Neuronal stem cell (in vitro differentiated cells): ENCODE measurements around the gene SOX11.

Experiments
- DNase-seq: peaks from one replicate; pipeline ENCODE4 v3.0.0-alpha.2; 2013; ENCODE audit warnings: low spot score
- H2AFZ ChIP-seq: one replicate; pipeline ENCODE4 v1.6.1; 2013; ENCODE audit warnings: mild to moderate bottlenecking, low read length, inconsistent platforms
- H2AK5ac ChIP-seq: 2 replicates; pipeline ENCODE4 v1.6.1; 2013; ENCODE audit warnings: low read depth, mild to moderate bottlenecking, inconsistent platforms, low read length, moderate library complexity, mixed read lengths
- H2BK120ac ChIP-seq: 2 replicates; pipeline ENCODE4 v1.6.1; 2013; ENCODE audit warnings: low read depth, mild to moderate bottlenecking, inconsistent platforms, low read length, moderate library complexity, mixed read lengths
- H2BK12ac ChIP-seq: one replicate; pipeline ENCODE4 v1.6.1; 2013; ENCODE audit warnings: low read length, inconsistent platforms
- H2BK15ac ChIP-seq: 2 replicates; pipeline ENCODE4 v1.6.1; 2013; ENCODE audit warnings: mild to moderate bottlenecking, low read length, inconsistent platforms, mixed read lengths
- H2BK5ac ChIP-seq: one replicate; pipeline ENCODE4 v1.6.1; 2013; ENCODE audit warnings: inconsistent platforms, mild to moderate bottlenecking, low read length, moderate library complexity
- H3K14ac ChIP-seq: one replicate; pipeline ENCODE4 v1.6.1; 2013; ENCODE audit warnings: low read length, inconsistent platforms
- H3K18ac ChIP-seq: 2 replicates; pipeline ENCODE4 v1.6.1; 2013; ENCODE audit warnings: low read length, inconsistent platforms
- H3K23ac ChIP-seq: 2 replicates; pipeline ENCODE4 v1.6.1; 2013; ENCODE audit warnings: low read depth, mild to moderate bottlenecking, mixed read lengths, low read length, inconsistent platforms; ENCODE audit not compliant: poor library complexity
- H3K27ac ChIP-seq: replicated peaks from 3 replicates; pipeline ENCODE4 v1.5.1; 2013; ENCODE audit warnings: low read length, inconsistent platforms
- H3K27me3 ChIP-seq, 3 experiments: 2 replicates each; pipeline ENCODE4 v1.6.1; 2013; ENCODE audit warnings: low read length in 3 of 3, mild to moderate bottlenecking in 2 of 3, inconsistent platforms in 1 of 3, low read depth in 1 of 3, mixed read lengths in 1 of 3, moderate library complexity in 1 of 3; ENCODE audit not compliant: control insufficient read depth in 3 of 3, insufficient read depth in 3 of 3
- H3K36me3 ChIP-seq, 2 donors: replicated peaks in 1 of 2; 2 replicates each; pipeline ENCODE4 v1.6.1; 2013; ENCODE audit warnings: low read length in 2 of 2; ENCODE audit not compliant: control insufficient read depth in 2 of 2, insufficient read depth in 2 of 2
- H3K4ac ChIP-seq: 2 replicates; pipeline ENCODE4 v1.6.1; 2013; ENCODE audit warnings: inconsistent platforms, mild to moderate bottlenecking, low read length, moderate library complexity
- H3K4me1 ChIP-seq, 2 donors: 1 replicate in 1 of 2; 2 replicates in 1 of 2; pipeline ENCODE4 v1.6.1; 2013; ENCODE audit warnings: low read length in 2 of 2, low read depth in 1 of 2; ENCODE audit not compliant: control insufficient read depth in 2 of 2, insufficient read depth in 1 of 2
- H3K4me2 ChIP-seq: one replicate; pipeline ENCODE4 v1.6.1; 2013; ENCODE audit warnings: mild to moderate bottlenecking, low read length, inconsistent platforms; ENCODE audit not compliant: insufficient read depth, poor library complexity, severe bottlenecking
- H3K4me3 ChIP-seq, 2 donors: 2 replicates each; pipeline ENCODE4 v1.5.1; 2013; ENCODE audit warnings: low read length in 2 of 2, mild to moderate bottlenecking in 2 of 2, inconsistent platforms in 1 of 2, moderate library complexity in 1 of 2
- H3K79me1 ChIP-seq: one replicate; pipeline ENCODE4 v1.6.1; 2013; ENCODE audit warnings: low read depth, mild to moderate bottlenecking, inconsistent platforms, low read length, moderate library complexity
- H3K9ac ChIP-seq: one replicate; pipeline ENCODE4 v1.6.1; 2013; ENCODE audit warnings: mild to moderate bottlenecking, low read depth, low read length, inconsistent platforms; ENCODE audit not compliant: poor library complexity
- H3K9me3 ChIP-seq, 2 donors: replicated peaks in 1 of 2; 2 replicates each; pipeline versions ENCODE3 to v1.6.1; 2013; ENCODE audit warnings: low read length in 2 of 2, mild to moderate bottlenecking in 2 of 2, inconsistent platforms in 1 of 2, low read depth in 1 of 2, mixed read lengths in 1 of 2, moderate library complexity in 1 of 2; ENCODE audit not compliant: control insufficient read depth in 2 of 2, insufficient read depth in 1 of 2
- H4K8ac ChIP-seq: one replicate; pipeline ENCODE4 v1.6.1; 2013; ENCODE audit warnings: low read depth, mild to moderate bottlenecking, inconsistent platforms, low read length, moderate library complexity
- H4K91ac ChIP-seq: one replicate; pipeline ENCODE4 v1.6.1; 2013; ENCODE audit warnings: low read length, low read depth, mild to moderate bottlenecking, inconsistent platforms; ENCODE audit not compliant: poor library complexity
- WGBS, 2 donors: extraction: QIAGEN DNeasy Blood & Tissue Kit; methylation state at CpG; one replicate each; pipeline ENCODE4 v1.1.7; 2013; ENCODE audit warnings: missing lambda C conversion rate in 2 of 2, mixed read lengths in 1 of 2; ENCODE audit not compliant: insufficient read length in 2 of 2, insufficient replicate concordance in 1 of 2; ENCODE audit errors: extremely low coverage in 2 of 2; 5-methylcytosine and 5-hydroxymethylcytosine counted together

The SOX11 gene

DNA sequence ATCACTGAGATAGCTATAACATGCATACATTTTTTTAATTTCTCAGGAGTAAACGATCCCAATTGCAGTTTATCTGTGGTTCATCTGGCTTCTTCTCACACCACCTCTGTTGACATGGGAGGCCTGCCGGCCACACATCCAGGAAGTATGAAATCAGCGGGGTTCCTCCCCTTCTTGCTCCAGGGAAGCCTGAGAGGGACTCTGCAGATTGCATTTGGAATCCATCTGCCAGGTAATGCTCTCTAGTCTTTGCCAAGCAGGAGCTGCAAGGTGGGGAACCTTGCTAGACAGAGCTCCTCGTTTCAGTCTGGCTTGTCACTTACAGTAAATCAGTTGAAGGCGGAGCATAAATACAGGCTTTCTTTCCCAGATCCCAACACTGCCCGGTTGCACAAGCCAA lies 49.9 kb downstream of the SOX11 start:
- no peak overlapping the region for H3K27ac ChIP-seq
- H2AFZ ChIP-seq: peak overlapping the region; percentile 51
- H2BK12ac ChIP-seq: no peak overlapping the region
- no peak overlapping the region for H4K8ac ChIP-seq
- WGBS, 2 donors: no CpG with 5 or more reads among the region's 6 CpGs
- no peak overlapping the region for H3K14ac ChIP-seq
- no peak overlapping the region for H3K9ac ChIP-seq
- no peak overlapping the region for H2BK5ac ChIP-seq
- no peaks in the 10 kb centered on the region for H3K27me3 ChIP-seq
- no peak for DNase-seq
- H3K9me3 ChIP-seq: peaks cover 0 to 3% of the 10 kb centered on the region in 2 donors
- H3K4me3 ChIP-seq: no peak overlapping the region
- H2BK15ac ChIP-seq: no peak overlapping the region
- H3K23ac ChIP-seq: no peak overlapping the region
- H2BK120ac ChIP-seq: no peak overlapping the region
- H3K18ac ChIP-seq: no peak overlapping the region
- H3K36me3 ChIP-seq: no peaks in the 10 kb centered on the region
- H3K4me1 ChIP-seq: peaks cover 3% of the 10 kb centered on the region in 2 donors
- H3K79me1 ChIP-seq: no peaks in the 10 kb centered on the region
- no peak overlapping the region for H3K4ac ChIP-seq
- no peak overlapping the region for H3K4me2 ChIP-seq
- no peak overlapping the region for H4K91ac ChIP-seq
- no peak overlapping the region for H2AK5ac ChIP-seq

GRCh38 chr2:5748391-5748790 lies 56.2 kb downstream of the SOX11 start:
- Histone ChIP-seq H2AFZ (no peak overlapping the region), H2AK5ac (no peak overlapping the region), H2BK12ac (no peak overlapping the region), H3K4ac (no peak overlapping the region), H2BK5ac (no peak overlapping the region), H3K14ac (no peak overlapping the region), H4K91ac (no peak overlapping the region), H3K9me3 (peaks cover 0 to 9% of the 10 kb centered on the region in 2 donors), H2BK15ac (no peak overlapping the region), H3K79me1 (no peaks in the 10 kb centered on the region), H3K36me3 (no peaks in the 10 kb centered on the region), H4K8ac (no peak overlapping the region), H3K9ac (no peak overlapping the region), H3K18ac (peak overlapping the region; percentile 33), H3K4me1 (peaks cover 7 to 11% of the 10 kb centered on the region in 2 donors), H3K27ac (no peak overlapping the region), H3K4me3 (no peak overlapping the region), H3K27me3 (no peaks in the 10 kb centered on the region), H2BK120ac (no peak overlapping the region), H3K4me2 (no peak overlapping the region), H3K23ac (no peak overlapping the region)
- WGBS, 2 donors: no CpG with 5 or more reads among the region's 2 CpGs
- DNase-seq: no peak

DNA sequence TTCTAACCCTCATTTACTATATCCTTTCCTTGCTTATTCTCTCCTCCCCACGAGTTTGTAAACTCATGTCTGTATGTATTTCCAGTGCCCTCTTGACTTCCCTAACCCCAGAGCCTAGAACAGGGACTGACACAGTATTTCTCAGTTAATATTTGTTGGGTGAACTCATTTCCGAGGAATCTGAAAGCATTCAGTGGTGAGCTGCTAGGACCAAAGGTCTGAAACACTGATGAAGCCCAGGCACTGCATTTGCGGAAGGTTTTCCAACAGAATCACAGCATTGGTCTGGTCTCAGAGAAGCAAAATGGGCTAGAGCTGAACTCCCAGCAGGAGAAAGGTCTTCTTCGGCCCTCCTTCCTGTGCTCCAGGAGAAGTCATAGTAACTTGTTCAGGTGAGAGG lies 56.8 kb downstream of the SOX11 start:
- no peak overlapping the region for H4K8ac ChIP-seq
- no CpG with 5 or more reads among the region's 4 CpGs for WGBS, 2 donors
- H2BK5ac ChIP-seq: no peak overlapping the region
- H3K79me1 ChIP-seq: no peaks in the 10 kb centered on the region
- no peak overlapping the region for H2BK120ac ChIP-seq
- peak overlapping the region; percentile 32 for H2BK15ac ChIP-seq
- H3K27ac ChIP-seq: no peak overlapping the region
- no peak overlapping the region for H4K91ac ChIP-seq
- H3K14ac ChIP-seq: no peak overlapping the region
- no peak overlapping the region for H3K18ac ChIP-seq
- H2BK12ac ChIP-seq: no peak overlapping the region
- DNase-seq: no peak
- no peak overlapping the region for H3K4me2 ChIP-seq
- H2AFZ ChIP-seq: no peak overlapping the region
- no peaks in the 10 kb centered on the region for H3K36me3 ChIP-seq
- H3K27me3 ChIP-seq: no peaks in the 10 kb centered on the region
- no peak overlapping the region for H3K9ac ChIP-seq
- no peak overlapping the region for H3K23ac ChIP-seq
- H3K4ac ChIP-seq: no peak overlapping the region
- H3K9me3 ChIP-seq: peaks cover 0 to 10% of the 10 kb centered on the region in 2 donors
- H3K4me1 ChIP-seq: peaks cover 6 to 11% of the 10 kb centered on the region in 2 donors
- H3K4me3 ChIP-seq: no peak overlapping the region
- H2AK5ac ChIP-seq: no peak overlapping the region

GRCh38 chr2:5749347-5749746 lies 57.2 kb downstream of the SOX11 start:
- Histone ChIP-seq H2BK15ac (peak overlapping the region; percentile 32), H2BK5ac (no peak overlapping the region), H2AK5ac (no peak overlapping the region), H3K79me1 (no peaks in the 10 kb centered on the region), H4K91ac (no peak overlapping the region), H4K8ac (no peak overlapping the region), H2BK12ac (no peak overlapping the region), H3K4me3 (no peak overlapping the region), H3K9me3 (peaks cover 0 to 10% of the 10 kb centered on the region in 2 donors), H2AFZ (no peak overlapping the region), H3K18ac (no peak overlapping the region), H3K14ac (no peak overlapping the region), H3K36me3 (no peaks in the 10 kb centered on the region), H3K9ac (no peak overlapping the region), H2BK120ac (no peak overlapping the region), H3K4ac (no peak overlapping the region), H3K27me3 (no peaks in the 10 kb centered on the region), H3K4me2 (no peak overlapping the region), H3K23ac (no peak overlapping the region), H3K27ac (no peak overlapping the region), H3K4me1 (peaks cover 5 to 11% of the 10 kb centered on the region in 2 donors)
- WGBS, 2 donors: no CpG with 5 or more reads among the region's 8 CpGs
- no peak for DNase-seq
